Loucy (cell line): ENCODE results near the gene TFEB.

Experiments
- EZH2phosphoT487 ChIP-seq: fragments of 200-600 bp; IDR thresholded peaks from 2 replicates; pipeline ENCODE4 v1.6.1; 2018; ENCODE audit warnings: antibody characterized with exemption, mild to moderate bottlenecking, moderate library complexity, borderline replicate concordance
- TF ChIP-seq, protein P1 (sequence below): fragments of 200-600 bp; sonication (generic); conservative IDR thresholded peaks from 2 replicates; pipeline ENCODE4 v1.5.1; 2014; ENCODE audit warnings: mild to moderate bottlenecking, antibody characterized with exemption, low read length

DNA sequence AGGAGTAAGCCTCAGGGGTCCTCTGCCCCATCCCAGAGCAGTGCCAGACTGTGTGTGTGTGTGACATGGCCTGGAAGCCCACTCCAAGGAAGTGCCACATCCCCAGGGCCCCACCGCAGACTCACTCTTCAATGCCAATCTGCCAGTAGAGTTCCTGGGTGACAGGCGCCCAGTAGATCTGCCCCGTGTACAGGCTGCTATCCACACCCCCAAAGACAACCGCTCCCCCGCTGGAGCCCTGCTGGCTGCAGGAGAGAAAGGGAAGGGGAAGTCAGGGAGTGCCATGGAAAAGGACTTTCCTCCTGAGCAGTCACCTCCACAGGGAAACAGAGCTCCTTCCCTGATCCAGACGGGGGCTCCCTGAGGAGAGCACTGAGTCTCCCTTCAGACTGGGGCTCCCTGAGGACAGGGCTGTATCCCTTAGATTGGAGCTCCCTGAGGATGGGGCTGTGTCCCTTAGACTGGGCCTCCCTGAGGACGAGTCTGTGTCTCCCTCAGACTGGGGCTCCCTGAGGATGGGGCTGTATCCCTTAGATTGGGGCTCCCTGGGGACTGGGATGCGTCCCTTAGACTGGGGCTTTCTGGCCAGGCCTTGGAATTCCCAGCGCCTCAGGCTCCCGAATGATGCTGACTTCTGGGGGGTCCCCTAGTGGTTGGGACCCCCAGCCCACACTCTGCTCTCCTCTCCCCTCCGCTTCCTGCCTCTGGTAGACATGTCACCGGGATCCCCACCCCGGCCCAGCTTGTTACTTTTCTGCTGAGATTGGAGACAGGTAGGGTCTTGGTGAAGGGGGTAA is 5.2 kb upstream of the TFEB start:
- TF ChIP-seq, protein P1, sequence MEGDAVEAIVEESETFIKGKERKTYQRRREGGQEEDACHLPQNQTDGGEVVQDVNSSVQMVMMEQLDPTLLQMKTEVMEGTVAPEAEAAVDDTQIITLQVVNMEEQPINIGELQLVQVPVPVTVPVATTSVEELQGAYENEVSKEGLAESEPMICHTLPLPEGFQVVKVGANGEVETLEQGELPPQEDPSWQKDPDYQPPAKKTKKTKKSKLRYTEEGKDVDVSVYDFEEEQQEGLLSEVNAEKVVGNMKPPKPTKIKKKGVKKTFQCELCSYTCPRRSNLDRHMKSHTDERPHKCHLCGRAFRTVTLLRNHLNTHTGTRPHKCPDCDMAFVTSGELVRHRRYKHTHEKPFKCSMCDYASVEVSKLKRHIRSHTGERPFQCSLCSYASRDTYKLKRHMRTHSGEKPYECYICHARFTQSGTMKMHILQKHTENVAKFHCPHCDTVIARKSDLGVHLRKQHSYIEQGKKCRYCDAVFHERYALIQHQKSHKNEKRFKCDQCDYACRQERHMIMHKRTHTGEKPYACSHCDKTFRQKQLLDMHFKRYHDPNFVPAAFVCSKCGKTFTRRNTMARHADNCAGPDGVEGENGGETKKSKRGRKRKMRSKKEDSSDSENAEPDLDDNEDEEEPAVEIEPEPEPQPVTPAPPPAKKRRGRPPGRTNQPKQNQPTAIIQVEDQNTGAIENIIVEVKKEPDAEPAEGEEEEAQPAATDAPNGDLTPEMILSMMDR = no peak
- TF ChIP-seq EZH2phosphoT487 = no peak
